DMS79 treated with DMSO at 0.1 percent for 48 hours (cell line): ENCODE results near the gene LILRB4.
"Not testable (repeated sequence)": the region's sequence is repeated elsewhere in the genome, so short reads cannot be mapped to it uniquely, and the experiment has no call there.

Experiments used
- DNase-seq: peaks from one replicate; lab custom pipeline; 2025; lab: John Stamatoyannopoulos, UW

The LILRB4 gene

DNA sequence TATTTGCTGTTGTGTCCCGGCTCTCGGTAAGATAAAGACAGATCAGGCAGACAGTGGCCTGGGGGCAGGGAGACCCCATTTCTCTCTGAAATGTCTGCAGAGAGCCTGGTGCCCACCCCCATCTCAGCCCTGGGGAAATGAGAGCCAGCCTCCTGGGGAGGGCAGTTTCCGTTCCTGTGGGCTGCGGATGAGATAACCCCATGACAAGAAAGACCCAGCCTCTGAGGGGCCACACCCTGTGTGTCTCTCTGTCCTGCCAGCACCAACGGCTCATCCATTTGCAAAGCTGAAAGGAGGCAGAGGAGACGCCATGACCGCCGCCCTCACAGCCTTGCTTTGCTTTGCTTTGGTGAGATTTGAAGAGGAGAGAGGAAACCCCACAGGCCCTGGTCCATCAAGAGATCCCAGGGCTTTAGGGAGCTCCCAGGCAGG is 33.3 kb downstream of the LILRB4 start:
- no peak for DNase-seq

DNA sequence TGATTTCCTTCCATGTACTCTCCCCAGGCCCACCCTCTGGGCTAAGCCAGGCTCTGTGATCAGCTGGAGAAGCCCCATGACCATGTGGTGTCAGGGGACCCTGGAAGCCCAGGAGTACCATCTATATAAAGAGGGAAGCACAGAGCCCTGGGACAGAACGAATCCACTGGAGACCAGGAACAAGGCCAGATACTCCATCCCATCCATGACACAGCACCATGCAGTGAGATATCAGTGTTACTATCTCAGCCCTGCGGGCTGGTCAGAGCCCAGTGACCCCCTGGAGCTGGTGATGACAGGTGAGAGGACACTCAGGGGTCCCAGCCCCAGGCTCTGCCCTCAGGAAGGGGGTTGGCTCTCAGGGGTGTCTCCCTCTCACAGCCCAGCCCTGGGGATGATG is 34.0 kb downstream of the LILRB4 start:
- DNase-seq = no peak

DNA sequence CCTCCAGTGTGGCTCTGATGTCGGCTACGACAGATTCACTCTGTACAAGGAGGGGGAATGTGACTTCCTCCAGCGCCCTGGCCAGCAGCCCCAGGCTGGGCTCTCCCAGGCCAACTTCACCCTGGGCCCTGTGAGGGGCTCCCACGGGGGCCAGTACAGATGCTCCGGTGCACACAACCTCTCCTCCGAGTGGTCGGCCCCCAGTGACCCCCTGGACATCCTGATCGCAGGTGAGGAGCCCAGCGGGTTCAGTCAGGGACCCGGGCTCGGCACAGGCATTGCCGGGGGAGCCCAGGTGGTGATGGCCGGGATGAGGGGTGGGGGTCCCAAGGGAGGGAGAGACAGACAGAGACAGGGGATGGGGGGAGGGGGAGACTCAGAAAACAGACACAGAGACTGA is 34.9 kb downstream of the LILRB4 start:
- DNase-seq = not testable (repeated sequence)

DNA sequence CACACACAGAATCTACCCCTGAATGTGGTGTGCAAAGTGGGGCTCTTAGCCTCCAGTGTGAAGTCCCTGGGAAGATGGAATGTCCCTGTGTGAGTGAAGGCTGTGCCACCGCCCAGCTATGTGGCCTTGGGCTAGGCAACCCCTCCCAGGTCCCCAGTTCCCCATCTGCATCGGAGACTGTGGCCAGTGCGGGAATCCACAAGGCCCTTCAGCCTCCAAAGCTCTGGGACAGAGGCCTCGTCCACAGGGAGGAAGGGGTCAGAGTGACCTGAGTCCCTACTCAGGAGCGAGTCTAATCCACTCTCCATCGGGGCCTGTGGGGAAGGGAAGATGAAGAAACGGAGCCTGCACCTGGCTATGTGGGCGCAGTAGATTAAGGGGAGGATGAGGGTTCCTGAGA is 42.1 kb downstream of the LILRB4 start:
- DNase-seq = no peak

DNA sequence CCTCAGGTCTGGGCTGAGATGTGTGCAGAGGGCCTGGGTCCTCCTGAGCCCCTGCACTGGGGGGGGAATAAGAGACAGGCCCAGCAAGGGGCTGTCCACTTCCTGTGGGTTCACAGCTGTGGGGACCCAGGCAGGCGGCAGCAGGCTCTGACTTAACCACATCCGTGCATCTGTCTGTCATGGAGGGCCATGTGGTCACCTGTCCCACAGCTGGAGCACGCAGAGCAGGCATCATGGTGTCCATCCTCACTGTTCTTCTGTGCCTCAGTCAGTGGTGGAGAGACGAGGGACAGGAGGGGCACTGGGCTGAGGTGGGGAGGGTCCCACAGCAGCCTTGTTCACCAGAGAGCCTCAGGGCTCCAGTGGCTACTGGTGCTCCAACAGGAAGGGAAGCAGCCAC is 45.2 kb downstream of the LILRB4 start:
- DNase-seq = no peak

DNA sequence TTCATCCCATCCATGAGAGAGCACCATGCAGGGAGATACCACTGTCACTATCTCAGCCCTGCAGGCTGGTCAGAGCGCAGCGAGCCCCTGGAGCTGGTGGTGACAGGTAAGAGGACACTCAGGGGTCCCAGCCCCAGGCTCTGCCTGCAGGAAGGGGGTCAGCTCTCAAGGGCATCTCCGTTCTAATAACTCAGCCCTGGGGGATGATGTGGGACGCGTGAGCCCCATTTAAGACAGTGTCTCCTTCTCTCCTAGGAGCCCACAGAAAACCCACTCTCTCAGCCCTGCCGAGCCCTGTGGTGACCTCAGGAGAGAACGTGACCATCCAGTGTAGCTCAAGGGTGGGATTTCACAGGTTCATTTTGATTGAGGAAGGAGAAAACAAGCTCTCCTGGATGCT is 46.0 kb downstream of the LILRB4 start:
- DNase-seq = peak; percentile 33

DNA sequence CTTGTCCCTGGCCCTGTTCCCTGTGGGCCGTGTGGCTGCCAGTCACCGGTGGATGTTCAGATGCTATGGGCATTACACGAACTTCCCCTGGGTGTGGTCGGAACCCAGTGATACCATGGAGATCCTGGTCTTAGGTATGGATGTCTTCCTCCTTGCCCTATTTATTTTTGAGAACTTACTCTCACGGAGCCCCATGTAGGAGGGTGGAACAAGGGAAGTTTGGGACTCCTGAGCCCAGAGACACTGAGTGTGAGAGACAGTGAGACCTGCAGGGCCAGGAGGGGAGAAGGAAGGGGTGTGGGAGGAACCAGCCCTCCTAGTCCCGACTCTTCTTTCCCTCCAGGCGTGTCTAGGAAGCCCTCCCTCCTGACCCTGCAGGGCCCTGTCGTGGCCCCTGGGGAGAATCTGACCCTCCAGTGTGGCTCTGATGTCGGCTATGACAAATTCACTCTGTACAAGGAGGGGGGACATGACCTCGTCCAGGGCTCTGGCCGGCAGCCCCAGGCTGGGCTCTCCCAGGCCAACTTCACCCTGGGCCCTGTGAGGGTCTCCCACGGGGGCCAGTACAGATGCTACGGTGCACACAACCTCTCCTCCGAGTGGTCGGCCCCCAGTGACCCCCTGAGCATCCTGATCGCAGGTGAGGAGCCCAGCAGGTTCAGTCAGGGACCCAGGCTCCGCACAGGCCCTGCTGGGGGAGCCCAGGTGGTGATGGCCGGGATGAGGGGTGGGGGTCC is 46.6 kb downstream of the LILRB4 start:
- no peak for DNase-seq

DNA sequence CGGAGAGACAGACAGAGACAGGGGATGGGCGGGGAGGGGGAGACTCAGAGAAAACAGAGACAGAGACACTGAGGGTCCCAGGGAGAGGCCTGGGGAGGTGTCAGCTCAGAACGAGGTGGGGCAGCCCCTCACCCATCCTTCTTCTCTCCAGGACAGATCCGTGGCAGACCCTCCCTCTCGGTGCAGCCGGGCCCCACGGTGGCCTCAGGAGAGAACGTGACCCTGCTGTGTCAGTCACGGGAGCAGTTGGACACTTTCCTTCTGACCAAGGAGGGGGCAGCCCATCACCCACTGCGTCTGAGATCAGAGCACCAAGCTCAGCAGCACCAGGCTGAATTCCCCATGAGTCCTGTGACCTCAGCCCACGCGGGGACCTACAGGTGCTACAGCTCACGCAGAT is 47.2 kb downstream of the LILRB4 start:
- DNase-seq = not testable (repeated sequence)
